Sigmoid colon (tissue), 7 donors: ENCODE data around the gene GREB1. TPM values are rescaled to one million over a fixed set of nuclear protein-coding genes. Genes with fewer than 3 reads are reported as not detected.

Source experiments
- DNase-seq: peaks from one replicate; pipeline ENCODE4 v3.0.0-alpha.2; 2019
- H3K27ac ChIP-seq, 4 donors: fragments of 200-600 bp; sonication (generic); one replicate each; pipeline ENCODE4 v1.5.1; 2016 to 2019; ENCODE audit warnings: mild to moderate bottlenecking in 1 of 4
- H3K27me3 ChIP-seq, 3 donors: fragments of 200-600 bp; sonication (generic); one replicate each; pipeline ENCODE4 v1.5.1; 2019; ENCODE audit warnings: mild to moderate bottlenecking in 1 of 3
- H3K36me3 ChIP-seq, 4 donors: fragments of 200-600 bp; sonication (generic); one replicate each; pipeline ENCODE4 v1.5.1; 2016 to 2019
- H3K4me1 ChIP-seq, 4 donors: fragments of 200-600 bp; sonication (generic); one replicate each; pipeline ENCODE4 v1.5.1; 2017 to 2019
- H3K4me3 ChIP-seq, 4 donors: fragments of 200-600 bp; sonication (generic); one replicate each; pipeline ENCODE4 v1.5.1; 2017 to 2019; ENCODE audit warnings: mild to moderate bottlenecking in 2 of 4, moderate library complexity in 1 of 4
- H3K9me3 ChIP-seq, 4 donors: fragments of 200-600 bp in 3 of 4; sonication (generic) in 3 of 4; one replicate each; pipeline versions ENCODE4 v1.5.1 to v1.6.1; 2013 to 2019
- CTCF ChIP-seq, 4 experiments: fragments of 450-650 bp in 3 of 4; fragments of 200-600 bp in 1 of 4; IDR thresholded peaks; one replicate each; pipeline ENCODE4 v1.5.1; 2016 to 2019; ENCODE audit warnings: antibody characterized with exemption in 4 of 4, mild to moderate bottlenecking in 3 of 4, moderate library complexity in 2 of 4
- EP300 ChIP-seq, 4 donors: sonication (generic); formaldehyde crosslinking; IDR thresholded peaks; one replicate each; pipeline ENCODE4 v1.6.1; 2017; ENCODE audit warnings: antibody characterized with exemption in 4 of 4
- POLR2A ChIP-seq, 2 donors: fragments of 450-650 bp; IDR thresholded peaks; one replicate each; pipeline ENCODE4 v1.6.1; 2016; ENCODE audit warnings: antibody characterized with exemption in 2 of 2, mild to moderate bottlenecking in 2 of 2, moderate library complexity in 2 of 2
- POLR2AphosphoS5 ChIP-seq, 4 donors: sonication (generic); formaldehyde crosslinking; IDR thresholded peaks; one replicate each; pipeline ENCODE4 v1.6.1; 2017; ENCODE audit warnings: antibody characterized with exemption in 4 of 4
- WGBS, 2 donors: extraction: QIAGEN DNeasy Blood & Tissue Kit; methylation state at CpG; one replicate each; pipeline ENCODE4 v1.1.7; 2013; 5-methylcytosine and 5-hydroxymethylcytosine counted together
- intact Hi-C: fragments of 100-400 bp; cut with DNase I; formaldehyde crosslinking; loops from one replicate; pipeline ENCODE4 v1.15.1; 2023
- polyA plus RNA-seq, 3 donors: library from polyadenylated mRNA; stranded (reverse); fragments of 200-250 nt; gene quantifications; one replicate each; pipeline ENCODE4 v1.2.3, GENCODE V29; 2013
- total RNA-seq, 4 donors: library from RNA; depleted of rRNA; stranded (reverse); fragments of >200 nt; gene quantifications; one replicate each; pipeline ENCODE4 v1.1.0, GENCODE V29; 2016
- donor health status: healthy with polysubstance abuse.
- donor health status: Bipolar disorder and iron deficiency.
- donor health status: healthy.

Gene GREB1
- total and polyA plus RNA-seq, 7 donors = 0.28 to 2.5 (median 1.1) TPM; not detected in 1

- WGBS, 2 donors = 68 to 79% methylated on average over 3 of the region's 3 CpGs
- H3K27me3 ChIP-seq = no peaks in the 10 kb centered on the region
- H3K36me3 ChIP-seq = no peaks in the 10 kb centered on the region
- H3K4me3 ChIP-seq = no peak overlapping the region
- intact Hi-C loops = no loop called here
- TF ChIP-seq CTCF (IDR thresholded peaks at IDR 0.05) (no peak), POLR2AphosphoS5 (IDR thresholded peaks at IDR 0.05) (no peak), POLR2A (IDR thresholded peaks at IDR 0.05) (no peak), EP300 (IDR thresholded peaks at IDR 0.05) (no peak)
- no peaks in the 10 kb centered on the region for H3K9me3 ChIP-seq
- peaks cover 0 to 3% (median 0%) of the 10 kb centered on the region in 4 donors for H3K4me1 ChIP-seq
- H3K27ac ChIP-seq = no peak overlapping the region
- no peak for DNase-seq
These were observed 19.6 kb upstream of the GREB1 start for GRCh38 chr2:11514081-11514730.

GRCh38 chr2:11514904-11515303 is 18.9 kb upstream of the GREB1 start:
- Histone ChIP-seq H3K4me3 (no peak overlapping the region), H3K36me3 (no peaks in the 10 kb centered on the region), H3K27ac (no peak overlapping the region), H3K27me3 (no peaks in the 10 kb centered on the region), H3K9me3 (no peaks in the 10 kb centered on the region), H3K4me1 (peaks cover 0 to 3% (median 0%) of the 10 kb centered on the region in 4 donors)
- WGBS, 2 donors = 86 to 97% methylated on average over 6 of the region's 6 CpGs
- TF ChIP-seq POLR2AphosphoS5 (IDR thresholded peaks at IDR 0.05) (no peak), EP300 (IDR thresholded peaks at IDR 0.05) (no peak), CTCF (IDR thresholded peaks at IDR 0.05) (no peak), POLR2A (IDR thresholded peaks at IDR 0.05) (no peak)
- intact Hi-C loops = no loop called here
- no peak for DNase-seq

- H3K36me3 ChIP-seq = no peaks in the 10 kb centered on the region
- H3K27me3 ChIP-seq = no peaks in the 10 kb centered on the region
- no peak overlapping the region for H3K4me3 ChIP-seq
- 66 to 82% methylated on average over 6 of the region's 6 CpGs for WGBS, 2 donors
- no peaks in the 10 kb centered on the region for H3K9me3 ChIP-seq
- no peak overlapping the region for H3K27ac ChIP-seq
- intact Hi-C loops = no loop called here
- DNase-seq = no peak
- TF ChIP-seq EP300 (IDR thresholded peaks at IDR 0.05) = no peak
- no peak for TF ChIP-seq POLR2A (IDR thresholded peaks at IDR 0.05)
- TF ChIP-seq POLR2AphosphoS5 (IDR thresholded peaks at IDR 0.05) = no peak
- TF ChIP-seq CTCF (IDR thresholded peaks at IDR 0.05) = no peak
- peaks cover 0 to 3% (median 0%) of the 10 kb centered on the region in 4 donors for H3K4me1 ChIP-seq
These were observed 18.3 kb upstream of the GREB1 start for GRCh38 chr2:11515490-11515981.

GRCh38 chr2:11516984-11517648 is 16.7 kb upstream of the GREB1 start:
- no peak for DNase-seq
- no peaks in the 10 kb centered on the region for H3K27me3 ChIP-seq
- H3K4me1 ChIP-seq = peaks cover 0 to 3% (median 0%) of the 10 kb centered on the region in 4 donors
- no peaks in the 10 kb centered on the region for H3K36me3 ChIP-seq
- WGBS, 2 donors = 91 to 93% methylated on average over 10 of the region's 10 CpGs
- H3K27ac ChIP-seq = no peak overlapping the region
- TF ChIP-seq EP300 (IDR thresholded peaks at IDR 0.05) (no peak), POLR2A (IDR thresholded peaks at IDR 0.05) (no peak), POLR2AphosphoS5 (IDR thresholded peaks at IDR 0.05) (no peak), CTCF (IDR thresholded peaks at IDR 0.05) (no peak)
- H3K4me3 ChIP-seq = no peak overlapping the region
- no peaks in the 10 kb centered on the region for H3K9me3 ChIP-seq
- intact Hi-C loops = no loop called here
